A673 (cell line): ENCODE measurements around the gene PTPN12. TPM values are rescaled to one million over a fixed set of nuclear protein-coding genes. Genes with fewer than 3 reads are reported as not detected.

Experiments
- BruUV-seq: library from RNA; stranded (reverse); fragments of 400-500 nt; replicated peaks from 2 replicates; lab custom pipeline; 2021; lab: Mats Ljungman, UMichigan
- CTCF ChIA-PET: fragments of 300-600 bp; sonication (Branson Sonifier 250); formaldehyde crosslinking; loops from one replicate; lab custom pipeline; 2022; ENCODE audit warnings: antibody characterized with exemption; lab: Charles Lee
- POLR2A ChIA-PET: fragments of 300-600 bp; sonication (Branson Sonifier 250); formaldehyde crosslinking; loops from one replicate; lab custom pipeline; 2022; ENCODE audit warnings: antibody characterized with exemption; ENCODE audit not compliant: low non-redundant PET; lab: Charles Lee
- DNase-seq: peaks from one replicate; pipeline ENCODE4 v3.0.0-alpha.2; 2015; ENCODE audit warnings: low spot score
- H3K27ac ChIP-seq: fragments of 200-600 bp; sonication (generic); 2 replicates; pipeline ENCODE4 v1.5.1; 2016; ENCODE audit warnings: mixed run types, low read depth, mild to moderate bottlenecking, mixed read lengths, antibody characterized with exemption, low read length; ENCODE audit not compliant: poor library complexity, severe bottlenecking
- H3K27me3 ChIP-seq: fragments of 200-600 bp; sonication (generic); replicated peaks from 2 replicates; pipeline ENCODE4 v1.6.1; 2017; ENCODE audit warnings: mixed run types, low read depth, mild to moderate bottlenecking, mixed read lengths, antibody characterized with exemption, low read length; ENCODE audit not compliant: insufficient read depth, poor library complexity
- H3K36me3 ChIP-seq: fragments of 200-600 bp; sonication (generic); 2 replicates; pipeline ENCODE4 v1.6.1; 2016; ENCODE audit warnings: mixed run types, mild to moderate bottlenecking, mixed read lengths, antibody characterized with exemption, low read length; ENCODE audit not compliant: insufficient read depth, poor library complexity, severe bottlenecking
- H3K4me1 ChIP-seq: fragments of 200-600 bp; sonication (generic); 2 replicates; pipeline ENCODE4 v1.6.1; 2017; ENCODE audit warnings: mixed run types, mild to moderate bottlenecking, mixed read lengths, antibody characterized with exemption, low read length; ENCODE audit not compliant: insufficient read depth, poor library complexity, severe bottlenecking
- H3K4me3 ChIP-seq: fragments of 200-600 bp; sonication (generic); 2 replicates; pipeline ENCODE4 v1.5.1; 2016; ENCODE audit warnings: low read depth, mixed run types, mild to moderate bottlenecking, mixed read lengths, low read length; ENCODE audit not compliant: poor library complexity, severe bottlenecking
- H3K9me3 ChIP-seq: fragments of 200-600 bp; sonication (generic); 2 replicates; pipeline ENCODE4 v1.6.1; 2016; ENCODE audit warnings: mixed run types, low read depth, mild to moderate bottlenecking, mixed read lengths, antibody characterized with exemption, low read length; ENCODE audit not compliant: poor library complexity, severe bottlenecking
- EZH2 ChIP-seq: fragments of 200-600 bp; sonication (generic); IDR thresholded peaks from 2 replicates; pipeline ENCODE4 v1.6.1; 2017; ENCODE audit warnings: borderline replicate concordance, low read depth, mild to moderate bottlenecking, mixed read lengths, antibody characterized with exemption, low read length; ENCODE audit not compliant: poor library complexity, severe bottlenecking
- intact Hi-C: fragments of 100-400 bp; cut with micrococcal nuclease; formaldehyde crosslinking; loops from one replicate; pipeline ENCODE4 v1.10.0; 2022; ENCODE audit not compliant: unreplicated experiment
- total RNA-seq: library from RNA; stranded (reverse); gene quantifications from 2 replicates; pipeline ENCODE4 v1.2.3, GENCODE V29; 2021
- TF ChIP-seq, protein P1 (sequence below): fragments of 300-800, 200-600 bp; sonication (generic); conservative IDR thresholded peaks from 2 replicates; pipeline ENCODE4 v1.5.1; 2017; ENCODE audit warnings: low read depth, mild to moderate bottlenecking, antibody characterized with exemption, low read length, moderate library complexity, mixed read lengths

Gene PTPN12
- total RNA-seq, 1 experiment from 2014 or later, result 63.3 TPM

DNA sequence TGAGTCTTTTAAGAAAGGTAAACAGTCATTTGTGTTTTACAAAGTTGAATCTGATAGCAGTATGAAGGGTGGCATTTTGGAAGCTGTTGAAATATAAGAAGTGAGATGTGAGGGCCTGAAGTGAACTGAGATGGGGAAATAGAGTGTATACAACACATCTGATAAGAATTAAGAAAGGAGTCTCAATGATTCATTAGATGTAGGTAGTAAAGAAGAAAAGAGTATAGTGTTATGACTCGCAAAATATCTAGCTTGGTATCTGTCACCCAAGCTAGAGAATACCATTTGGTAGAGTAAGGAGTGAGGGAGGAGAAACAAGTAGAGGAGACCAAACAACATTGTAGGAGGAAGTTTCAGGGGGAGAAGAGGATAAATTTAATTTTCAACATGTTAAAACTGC, 5.3 kb downstream of the PTPN12 start:
- intact Hi-C loops, result loop anchor here (10.0 kb wide), 1 partner anchor 62 kb away; no protein-coding TSS in a partner anchor
- CTCF ChIA-PET, result no interaction called here
- Histone ChIP-seq H3K36me3 (no peaks in the 10 kb centered on the region), H3K27ac (no peak overlapping the region), H3K4me1 (peaks cover 13% of the 10 kb centered on the region), H3K27me3 (no peaks in the 10 kb centered on the region), H3K9me3 (no peaks in the 10 kb centered on the region), H3K4me3 (no peak overlapping the region)
- DNase-seq, result no peak
- TF ChIP-seq EZH2, result no peak
- TF ChIP-seq, protein P1, sequence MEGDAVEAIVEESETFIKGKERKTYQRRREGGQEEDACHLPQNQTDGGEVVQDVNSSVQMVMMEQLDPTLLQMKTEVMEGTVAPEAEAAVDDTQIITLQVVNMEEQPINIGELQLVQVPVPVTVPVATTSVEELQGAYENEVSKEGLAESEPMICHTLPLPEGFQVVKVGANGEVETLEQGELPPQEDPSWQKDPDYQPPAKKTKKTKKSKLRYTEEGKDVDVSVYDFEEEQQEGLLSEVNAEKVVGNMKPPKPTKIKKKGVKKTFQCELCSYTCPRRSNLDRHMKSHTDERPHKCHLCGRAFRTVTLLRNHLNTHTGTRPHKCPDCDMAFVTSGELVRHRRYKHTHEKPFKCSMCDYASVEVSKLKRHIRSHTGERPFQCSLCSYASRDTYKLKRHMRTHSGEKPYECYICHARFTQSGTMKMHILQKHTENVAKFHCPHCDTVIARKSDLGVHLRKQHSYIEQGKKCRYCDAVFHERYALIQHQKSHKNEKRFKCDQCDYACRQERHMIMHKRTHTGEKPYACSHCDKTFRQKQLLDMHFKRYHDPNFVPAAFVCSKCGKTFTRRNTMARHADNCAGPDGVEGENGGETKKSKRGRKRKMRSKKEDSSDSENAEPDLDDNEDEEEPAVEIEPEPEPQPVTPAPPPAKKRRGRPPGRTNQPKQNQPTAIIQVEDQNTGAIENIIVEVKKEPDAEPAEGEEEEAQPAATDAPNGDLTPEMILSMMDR, result no peak
- POLR2A ChIA-PET, result interaction anchor here (0.6 kb wide), 1 partner anchor 63 kb away, joined by 6 read pairs; no protein-coding TSS in a partner anchor
- no TSS peak for BruUV-seq

DNA sequence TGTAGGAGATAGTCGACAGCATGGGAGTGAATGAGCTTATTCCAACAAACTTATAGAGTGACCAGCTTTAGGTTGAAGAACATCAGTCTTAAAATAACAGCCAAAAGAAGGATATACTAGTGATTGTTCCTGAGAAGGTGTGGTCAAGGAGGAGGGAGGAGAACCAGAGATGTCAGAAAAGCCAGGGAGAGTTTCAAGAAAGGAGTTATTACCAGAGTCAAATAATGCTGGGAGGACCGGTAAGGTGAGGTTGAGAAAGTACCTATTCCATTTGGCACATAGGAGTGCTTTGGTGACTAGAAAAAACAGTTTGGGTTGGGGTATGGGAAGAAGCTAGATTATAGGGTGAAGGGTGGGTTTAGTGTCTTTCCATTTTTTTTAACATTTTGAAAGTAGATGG, 5.8 kb downstream of the PTPN12 start:
- no TSS peak for BruUV-seq
- ChIA-PET POLR2A (interaction anchor here (0.6 kb wide), 1 partner anchor 63 kb away, joined by 6 read pairs; no protein-coding TSS in a partner anchor), CTCF (no interaction called here)
- no peak overlapping the region for H3K4me3 ChIP-seq
- no peak for DNase-seq
- no peaks in the 10 kb centered on the region for H3K36me3 ChIP-seq
- H3K27me3 ChIP-seq, result no peaks in the 10 kb centered on the region
- peaks cover 13% of the 10 kb centered on the region for H3K4me1 ChIP-seq
- no peak overlapping the region for H3K27ac ChIP-seq
- TF ChIP-seq, protein P1, result no peak
- H3K9me3 ChIP-seq, result no peaks in the 10 kb centered on the region
- intact Hi-C loops, result loop anchor here (10.0 kb wide), 1 partner anchor 62 kb away; no protein-coding TSS in a partner anchor

DNA sequence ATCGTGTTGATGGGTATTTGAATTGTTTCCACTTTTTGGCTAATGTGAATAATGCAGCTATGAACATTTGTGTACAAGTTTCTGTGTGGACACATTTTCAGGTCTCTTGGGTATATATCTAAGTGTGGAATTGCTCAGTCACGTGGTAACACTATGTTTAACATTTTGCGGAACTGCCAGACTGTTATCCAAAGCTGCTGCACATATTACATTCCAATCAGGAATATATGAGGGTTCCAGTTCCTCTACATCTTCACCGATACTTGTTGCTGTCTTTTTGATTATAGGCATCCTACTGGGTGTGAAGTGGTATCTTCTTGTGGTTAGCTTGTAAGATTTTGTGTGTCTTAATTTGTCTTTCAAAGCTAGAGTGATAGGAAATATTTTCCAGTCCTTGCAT, 6.8 kb downstream of the PTPN12 start:
- no peak overlapping the region for H3K4me3 ChIP-seq
- intact Hi-C loops, result loop anchor here (10.0 kb wide), 1 partner anchor 61 kb away; no protein-coding TSS in a partner anchor
- TF ChIP-seq EZH2, result no peak
- TF ChIP-seq, protein P1, result no peak
- no peaks in the 10 kb centered on the region for H3K9me3 ChIP-seq
- H3K36me3 ChIP-seq, result no peaks in the 10 kb centered on the region
- ChIA-PET POLR2A (no interaction called here), CTCF (no interaction called here)
- no peak overlapping the region for H3K27ac ChIP-seq
- H3K27me3 ChIP-seq, result no peaks in the 10 kb centered on the region
- DNase-seq, result no peak
- peaks cover 13% of the 10 kb centered on the region for H3K4me1 ChIP-seq
- BruUV-seq, result no TSS peak
